Heart left ventricle (tissue), 16 donors: ENCODE results near the gene IL31RA. TPM values are rescaled to one million over a fixed set of nuclear protein-coding genes. Genes with fewer than 3 reads are reported as not detected.

ENCODE experiments used
- ATAC-seq, 4 donors: fragments of 200-7000 bp; cut with Tn5 transposase; one replicate each; pipeline ENCODE4 v1.9.1; 2020 to 2022; ENCODE audit warnings: moderate library complexity in 4 of 4, mild to moderate bottlenecking in 3 of 4, moderate number of reproducible peaks in 1 of 4
- DNase-seq, 5 donors: peaks; one replicate each; pipeline ENCODE4 v3.0.0-alpha.2; 2020
- H3K27ac ChIP-seq, 12 donors: fragments of 200-600 bp; sonication (generic) in 4 of 12; one replicate each; pipeline versions ENCODE4 v1.5.0 to v1.8.0; 2016 to 2022; ENCODE audit warnings: mild to moderate bottlenecking in 2 of 12
- H3K27me3 ChIP-seq, 9 donors: fragments of 200-600 bp; sonication (generic) in 2 of 9; one replicate each; pipeline versions ENCODE4 v1.5.1 to v1.8.0; 2016 to 2022; ENCODE audit warnings: mild to moderate bottlenecking in 3 of 9
- H3K36me3 ChIP-seq, 9 donors: fragments of 200-600 bp; sonication (generic) in 2 of 9; one replicate each; pipeline versions ENCODE4 v1.5.0 to v1.8.0; 2018 to 2022; ENCODE audit warnings: mild to moderate bottlenecking in 2 of 9
- H3K4me1 ChIP-seq, 12 donors: fragments of 200-600 bp; sonication (generic) in 4 of 12; one replicate each; pipeline versions ENCODE4 v1.5.0 to v1.8.0; 2016 to 2022; ENCODE audit warnings: mild to moderate bottlenecking in 3 of 12
- H3K4me3 ChIP-seq, 12 donors: fragments of 200-600 bp; sonication (generic) in 4 of 12; one replicate each; pipeline versions ENCODE4 v1.5.0 to v1.8.0; 2017 to 2022; ENCODE audit warnings: mild to moderate bottlenecking in 9 of 12, moderate library complexity in 4 of 12
- H3K9me3 ChIP-seq, 12 donors: fragments of 200-600 bp; sonication (generic) in 4 of 12; one replicate each; pipeline versions ENCODE4 v1.5.0 to v1.8.0; 2016 to 2022; ENCODE audit warnings: mild to moderate bottlenecking in 1 of 12
- POLR2A ChIP-seq, 2 donors: fragments of 450-650 bp; IDR thresholded peaks; one replicate each; pipeline ENCODE4 v1.6.1; 2017; ENCODE audit warnings: antibody characterized with exemption in 2 of 2, mild to moderate bottlenecking in 2 of 2, moderate library complexity in 2 of 2
- WGBS, 4 donors: extraction: QIAGEN DNeasy Blood & Tissue Kit in 2 of 4; methylation state at CpG; one replicate each; pipeline versions ENCODE4 v1.1.5 to v1.1.7; 2013 to 2018; 5-methylcytosine and 5-hydroxymethylcytosine counted together
- intact Hi-C, 10 donors: fragments of 100-400 bp; cut with DNase I; formaldehyde crosslinking; loops; one replicate each; pipeline versions ENCODE4 v1.11.1 to v1.14.2; 2022
- polyA plus RNA-seq, 2 donors: library from polyadenylated mRNA; stranded (reverse); fragments of 200-250 nt; gene quantifications; one replicate each; pipeline ENCODE4 v1.2.3, GENCODE V29; 2013
- total RNA-seq, 9 donors: library from RNA; depleted of rRNA in 2 of 9; stranded (reverse); fragments of >200 nt in 2 of 9; fragmentation: NEBNext Ultra II Directional in 3 of 9; extraction: Animal tissue kit (Norgen Biotek cat#: 25700) in 3 of 9; gene quantifications; one replicate each; pipeline versions ENCODE4 v1.1.0 to v1.2.4, GENCODE V29; 2016 to 2023
- TF ChIP-seq, protein P1 (sequence below), 12 donors: fragments of 200-600 bp; sonication (generic) in 4 of 12; IDR thresholded peaks; one replicate each; pipeline versions ENCODE4 v1.5.0 to v1.8.0; 2018 to 2022; ENCODE audit warnings: antibody characterized with exemption in 12 of 12, mild to moderate bottlenecking in 5 of 12
- donor health status: ischemic (EF 13 %, LVEDD 7.1; RV severe dilation, severe dysfunction).
- donor health status: healthy with polysubstance abuse.
- donor health status: DM: no; HTN: yes; CAD: no.
- donor health status: DM: no; HTN: no; CAD: no.
- donor health status: ischemic (EF 25% LVEDD 6.9; RV normal size, moderate dysfunction).
- donor health status: ischemic (EF 25% LVEDD 5.7; RV mildly dilated, moderate dysfunction).
- donor health status: healthy.
- donor health status: DM: yes; HTN: yes; CAD: no.
- donor health status: ischemic (EF 35%, LVEDD 5.7; RV mildly dilated, moderate dysfunction).
- donor health status: nonischemic (EF 11% LVEDD 7.7; RV severe dilation, severe dysfunction).
- donor health status: DM: yes; HTN: yes; CAD: no.
- donor health status: PGD.
- donor health status: ischemic (EF 29% LVEDD 5.4; RV normal size, mild dysfunction).
- donor health status: nonischemic (EF 23%, LVEDD 6.1; RV moderate dilation, normal function).

Gene IL31RA
- total and polyA plus RNA-seq, 11 donors, result 0.12 to 2.2 (median 0.47) TPM; not detected in 5

DNA sequence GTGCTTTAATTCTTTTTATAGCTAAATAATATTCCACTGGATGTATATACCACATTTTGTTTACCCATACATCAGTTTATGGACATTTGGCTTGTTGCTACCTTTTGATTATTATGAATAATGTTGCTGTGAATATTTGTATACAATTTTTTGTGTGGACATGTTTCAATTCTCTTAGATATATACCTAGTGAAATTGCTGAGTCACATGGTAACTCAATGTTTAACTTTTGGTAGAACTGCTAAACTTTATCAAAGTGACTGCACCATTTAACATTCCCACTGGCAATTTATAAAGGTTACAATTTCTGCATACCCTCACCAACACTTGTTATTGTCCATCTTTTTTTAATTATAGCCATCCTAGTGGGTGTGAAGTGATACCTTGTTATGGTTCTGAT, 22.1 kb downstream of the IL31RA start:
- no peak for ATAC-seq

DNA sequence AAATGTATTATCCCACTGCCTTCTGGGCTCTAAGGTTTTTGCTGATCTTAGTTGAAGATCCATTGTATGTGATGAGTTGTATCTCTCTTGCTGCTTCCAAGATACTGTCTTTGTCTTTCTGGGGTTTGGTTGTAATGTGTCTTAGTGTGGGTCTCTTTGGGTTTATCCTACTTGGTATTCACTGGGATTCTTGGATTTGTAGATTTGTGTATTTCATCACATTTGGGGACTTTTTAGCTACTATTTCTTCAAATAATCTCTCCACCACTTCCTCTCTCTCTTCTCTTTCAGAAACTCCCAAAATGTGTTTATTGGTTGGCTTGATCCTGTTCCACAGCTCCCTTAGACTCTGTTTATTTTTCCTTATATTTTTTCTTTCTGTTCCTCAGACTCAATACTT, 26.5 kb downstream of the IL31RA start:
- H3K27me3 ChIP-seq, result no peaks in the 10 kb centered on the region
- H3K27ac ChIP-seq, result no peak overlapping the region
- H3K4me3 ChIP-seq, result no peak overlapping the region
- no peaks in the 10 kb centered on the region for H3K4me1 ChIP-seq
- ATAC-seq (no peak), DNase-seq (no peak)
- no peak for TF ChIP-seq POLR2A (IDR thresholded peaks at IDR 0.05)
- TF ChIP-seq, protein P1, sequence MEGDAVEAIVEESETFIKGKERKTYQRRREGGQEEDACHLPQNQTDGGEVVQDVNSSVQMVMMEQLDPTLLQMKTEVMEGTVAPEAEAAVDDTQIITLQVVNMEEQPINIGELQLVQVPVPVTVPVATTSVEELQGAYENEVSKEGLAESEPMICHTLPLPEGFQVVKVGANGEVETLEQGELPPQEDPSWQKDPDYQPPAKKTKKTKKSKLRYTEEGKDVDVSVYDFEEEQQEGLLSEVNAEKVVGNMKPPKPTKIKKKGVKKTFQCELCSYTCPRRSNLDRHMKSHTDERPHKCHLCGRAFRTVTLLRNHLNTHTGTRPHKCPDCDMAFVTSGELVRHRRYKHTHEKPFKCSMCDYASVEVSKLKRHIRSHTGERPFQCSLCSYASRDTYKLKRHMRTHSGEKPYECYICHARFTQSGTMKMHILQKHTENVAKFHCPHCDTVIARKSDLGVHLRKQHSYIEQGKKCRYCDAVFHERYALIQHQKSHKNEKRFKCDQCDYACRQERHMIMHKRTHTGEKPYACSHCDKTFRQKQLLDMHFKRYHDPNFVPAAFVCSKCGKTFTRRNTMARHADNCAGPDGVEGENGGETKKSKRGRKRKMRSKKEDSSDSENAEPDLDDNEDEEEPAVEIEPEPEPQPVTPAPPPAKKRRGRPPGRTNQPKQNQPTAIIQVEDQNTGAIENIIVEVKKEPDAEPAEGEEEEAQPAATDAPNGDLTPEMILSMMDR (IDR thresholded peaks at IDR 0.05), result no peak
- intact Hi-C loops, result no loop called here
- peaks cover 0 to 8% (median 0%) of the 10 kb centered on the region in 12 donors for H3K9me3 ChIP-seq
- H3K36me3 ChIP-seq, result no peaks in the 10 kb centered on the region

More for the DNA sequence above, 22.1 kb downstream of the IL31RA start:
- DNase-seq, result no peak
- H3K9me3 ChIP-seq, result peaks cover 0 to 8% (median 0%) of the 10 kb centered on the region in 12 donors
- intact Hi-C loops, result no loop called here
- no peak overlapping the region for H3K27ac ChIP-seq
- no peak overlapping the region for H3K4me3 ChIP-seq
- TF ChIP-seq POLR2A (IDR thresholded peaks at IDR 0.05), result no peak
- TF ChIP-seq, protein P1 (IDR thresholded peaks at IDR 0.05), result no peak
- H3K4me1 ChIP-seq, result peaks cover 0 to 9% (median 0%) of the 10 kb centered on the region in 12 donors
- no peaks in the 10 kb centered on the region for H3K27me3 ChIP-seq
- H3K36me3 ChIP-seq, result no peaks in the 10 kb centered on the region

DNA sequence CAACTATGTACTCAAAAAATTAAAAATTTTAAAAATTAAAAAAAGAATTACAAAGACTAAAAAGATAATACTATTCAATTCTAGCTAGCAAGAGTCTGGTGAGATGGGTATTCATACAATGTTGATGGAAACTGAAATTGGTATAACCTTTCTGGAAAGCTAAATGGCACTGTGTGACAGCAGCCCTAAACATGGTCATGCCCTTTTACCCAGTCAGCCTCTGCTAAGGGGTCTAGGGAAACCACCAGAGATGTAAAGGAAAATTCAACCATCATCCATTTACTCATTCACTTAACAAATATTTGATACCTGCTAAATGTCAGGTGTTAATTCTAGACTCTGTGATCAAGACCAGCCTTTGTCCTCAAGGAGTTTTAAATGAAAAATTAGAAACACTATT, 29.3 kb downstream of the IL31RA start:
- H3K27ac ChIP-seq, result no peak overlapping the region
- ATAC-seq (no peak), DNase-seq (no peak)
- H3K9me3 ChIP-seq, result peaks cover 0 to 8% (median 0%) of the 10 kb centered on the region in 12 donors
- H3K4me3 ChIP-seq, result no peak overlapping the region
- intact Hi-C loops, result no loop called here
- no peaks in the 10 kb centered on the region for H3K36me3 ChIP-seq
- no peaks in the 10 kb centered on the region for H3K4me1 ChIP-seq
- TF ChIP-seq, protein P1 (IDR thresholded peaks at IDR 0.05), result no peak
- no peak for TF ChIP-seq POLR2A (IDR thresholded peaks at IDR 0.05)
- H3K27me3 ChIP-seq, result no peaks in the 10 kb centered on the region

DNA sequence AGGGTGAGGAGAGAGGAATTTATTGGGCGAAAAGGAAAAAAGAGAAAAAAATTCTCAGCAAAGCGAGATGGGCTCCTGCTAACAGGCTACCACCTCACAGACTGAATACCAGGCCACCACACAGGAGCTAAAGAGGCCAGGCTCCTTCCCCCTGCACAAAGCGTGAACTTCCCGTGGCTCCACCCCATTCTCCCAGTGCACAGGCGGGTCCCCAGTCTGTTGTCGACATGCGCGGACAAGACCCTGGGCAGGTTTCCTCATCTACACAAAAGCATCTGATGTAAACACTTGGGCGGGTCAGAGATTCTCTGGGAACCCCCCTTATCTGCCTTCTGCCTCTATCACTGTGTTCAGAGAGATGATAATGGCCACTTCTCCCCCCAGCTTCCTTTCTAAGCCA, 34.2 kb downstream of the IL31RA start:
- no peak for TF ChIP-seq POLR2A (IDR thresholded peaks at IDR 0.05)
- TF ChIP-seq, protein P1 (IDR thresholded peaks at IDR 0.05), result no peak

More for the DNA sequence above, 34.2 kb downstream of the IL31RA start:
- intact Hi-C loops, result no loop called here
- WGBS, 4 donors, result 65 to 88% (median 77%) methylated on average over 9 of the region's 9 CpGs
- H3K4me1 ChIP-seq, result no peaks in the 10 kb centered on the region
- no peaks in the 10 kb centered on the region for H3K27me3 ChIP-seq
- DNase-seq, result no peak
- no peak overlapping the region for H3K27ac ChIP-seq
- H3K9me3 ChIP-seq, result no peaks in the 10 kb centered on the region
- no peaks in the 10 kb centered on the region for H3K36me3 ChIP-seq
- no peak for ATAC-seq
- H3K4me3 ChIP-seq, result no peak overlapping the region
